NCI-H1436 (cell line): ENCODE measurements around the gene MRPL44.
"Not testable (repeated sequence)": the region's sequence is repeated elsewhere in the genome, so short reads cannot be mapped to it uniquely, and the experiment has no call there.

Source experiments
- DNase-seq: peaks from one replicate; lab custom pipeline; 2025; lab: John Stamatoyannopoulos, UW

MRPL44 gene

GRCh38 chr2:223971731-223972130 is 14.5 kb downstream of the MRPL44 start:
- DNase-seq = no peak

- no peak for DNase-seq
Observed at GRCh38 chr2:223972656-223973102, 15.4 kb downstream of the MRPL44 start.

- no peak for DNase-seq
Observed at GRCh38 chr2:223973606-223974005, 16.3 kb downstream of the MRPL44 start.

GRCh38 chr2:223976635-223977226 is 19.5 kb downstream of the MRPL44 start:
- DNase-seq = no peak

- DNase-seq = no peak
Observed at GRCh38 chr2:223978451-223978850, 21.2 kb downstream of the MRPL44 start.

GRCh38 chr2:223979730-223980396 is 22.6 kb downstream of the MRPL44 start:
- no peak for DNase-seq

- DNase-seq = no peak
Observed at GRCh38 chr2:223980397-223980735, 23.1 kb downstream of the MRPL44 start.

GRCh38 chr2:223980803-223981202 is 23.5 kb downstream of the MRPL44 start:
- no peak for DNase-seq

GRCh38 chr2:223981241-223981640 is 24.0 kb downstream of the MRPL44 start:
- DNase-seq = no peak

GRCh38 chr2:223989206-223989855 is 32.1 kb downstream of the MRPL44 start:
- no peak for DNase-seq

GRCh38 chr2:223989856-223990232 is 32.6 kb downstream of the MRPL44 start:
- DNase-seq = no peak

GRCh38 chr2:223991611-223992010 is 34.3 kb downstream of the MRPL44 start:
- DNase-seq = no peak

- DNase-seq = peak; percentile 74
Observed at GRCh38 chr2:223993634-223994232, 36.5 kb downstream of the MRPL44 start.

- no peak for DNase-seq
Observed at GRCh38 chr2:223994562-223995162, 37.4 kb downstream of the MRPL44 start.

- no peak for DNase-seq
Observed at GRCh38 chr2:223995569-223995968, 38.3 kb downstream of the MRPL44 start.

- DNase-seq = no peak
Observed at GRCh38 chr2:223996391-223996790, 39.1 kb downstream of the MRPL44 start.

GRCh38 chr2:223997938-223998337 is 40.7 kb downstream of the MRPL44 start:
- no peak for DNase-seq

- no peak for DNase-seq
Observed at GRCh38 chr2:223998948-223999347, 41.7 kb downstream of the MRPL44 start.

- no peak for DNase-seq
Observed at GRCh38 chr2:223999862-224000261, 42.6 kb downstream of the MRPL44 start.

- DNase-seq = not testable (repeated sequence)
Observed at GRCh38 chr2:224000662-224001061, 43.4 kb downstream of the MRPL44 start.

GRCh38 chr2:224004105-224004695 is 46.9 kb downstream of the MRPL44 start:
- no peak for DNase-seq

GRCh38 chr2:224008702-224009261 is 51.5 kb downstream of the MRPL44 start:
- no peak for DNase-seq
